HG03025 (cell line): ENCODE results near the gene ECEL1.
"Not testable (repeated sequence)": the region's sequence is repeated elsewhere in the genome, so short reads cannot be mapped to it uniquely, and the experiment has no call there.

Experiments
- ATAC-seq: cut with Tn5 transposase; IDR thresholded peaks from one replicate; pipeline ENCODE4 v1.9.1; 2021; ENCODE audit warnings: mild to moderate bottlenecking, moderate library complexity; ENCODE audit not compliant: unreplicated experiment, low FRiP score

The ECEL1 gene

GRCh38 chr2:232487385-232488096 is at the start of gene ECEL1:
TSS of gene ECEL1 (minus strand) at chr2:232487834. CDS start at chr2:232486653, 1,181 bp downstream.
- no peak for ATAC-seq

GRCh38 chr2:232537079-232537478 is 49.4 kb upstream of the ECEL1 start:
- no peak for ATAC-seq

GRCh38 chr2:232535761-232536530 is 48.3 kb upstream of the ECEL1 start:
- no peak for ATAC-seq

GRCh38 chr2:232534940-232535651 is 47.5 kb upstream of the ECEL1 start:
- no peak for ATAC-seq

GRCh38 chr2:232533944-232534710 is 46.5 kb upstream of the ECEL1 start:
- no peak for ATAC-seq

GRCh38 chr2:232532821-232533220 is 45.2 kb upstream of the ECEL1 start:
- ATAC-seq: not testable (repeated sequence)

GRCh38 chr2:232532419-232532818 is 44.8 kb upstream of the ECEL1 start:
- ATAC-seq: no peak

- no peak for ATAC-seq
These were observed 43.1 kb upstream of the ECEL1 start for GRCh38 chr2:232530626-232531260.

- no peak for ATAC-seq
These were observed 42.3 kb upstream of the ECEL1 start for GRCh38 chr2:232529806-232530547.

GRCh38 chr2:232528746-232529460 is 41.3 kb upstream of the ECEL1 start:
- ATAC-seq: no peak

- ATAC-seq: no peak
These were observed 40.4 kb upstream of the ECEL1 start for GRCh38 chr2:232527905-232528470.

GRCh38 chr2:232526372-232526941 is 38.8 kb upstream of the ECEL1 start:
- ATAC-seq: no peak

- ATAC-seq: no peak
These were observed 38.2 kb upstream of the ECEL1 start, which contains the start of gene CHRND for GRCh38 chr2:232525791-232526371. TSS of gene CHRND (plus strand) at chr2:232526160. CDS start at chr2:232526216, 56 bp downstream.

- ATAC-seq: no peak
These were observed 37.6 kb upstream of the ECEL1 start for GRCh38 chr2:232525199-232525598.

- no peak for ATAC-seq
These were observed 37.1 kb upstream of the ECEL1 start for GRCh38 chr2:232524771-232525170.

- no peak for ATAC-seq
These were observed 36.3 kb upstream of the ECEL1 start for GRCh38 chr2:232523682-232524597.

- ATAC-seq: no peak
These were observed 35.7 kb upstream of the ECEL1 start for GRCh38 chr2:232523402-232523681.
